Mammary epithelial cell (primary cell): ENCODE measurements around the gene MAEA.

Source experiments
- CTCF ChIP-seq, 2 donors: IDR thresholded peaks in 1 of 2; conservative IDR thresholded peaks in 1 of 2; 2 replicates each; pipeline ENCODE4 v1.5.1; 2011 to 2012; ENCODE audit warnings: inconsistent platforms in 2 of 2, low read length in 2 of 2, mild to moderate bottlenecking in 2 of 2, control low read depth in 1 of 2, low read depth in 1 of 2; ENCODE audit not compliant: insufficient read depth in 1 of 2; ENCODE audit errors: extremely low read depth in 1 of 2
- EZH2 ChIP-seq: IDR thresholded peaks from 2 replicates; pipeline ENCODE4 v1.6.1; 2012; ENCODE audit warnings: low read length, inconsistent platforms, borderline replicate concordance

GRCh38 chr4:1310031-1310795 is 20.5 kb downstream of the MAEA start:
- TF ChIP-seq CTCF (conservative IDR thresholded peaks at IDR 0.05 in 1 of 2, IDR thresholded peaks at IDR 0.05 in 1 of 2; ENCODE audit: extremely low read depth in 1 of 2, insufficient read depth in 1 of 2, low read depth in 1 of 2, low read length in 2 of 2) (no peak), EZH2 (no peak)
